ENCODE data around the gene CHGA.
A peak's percentile ranks its signal among the peaks of the same experiment; 100 is the strongest.

Gene CHGA, protein sequence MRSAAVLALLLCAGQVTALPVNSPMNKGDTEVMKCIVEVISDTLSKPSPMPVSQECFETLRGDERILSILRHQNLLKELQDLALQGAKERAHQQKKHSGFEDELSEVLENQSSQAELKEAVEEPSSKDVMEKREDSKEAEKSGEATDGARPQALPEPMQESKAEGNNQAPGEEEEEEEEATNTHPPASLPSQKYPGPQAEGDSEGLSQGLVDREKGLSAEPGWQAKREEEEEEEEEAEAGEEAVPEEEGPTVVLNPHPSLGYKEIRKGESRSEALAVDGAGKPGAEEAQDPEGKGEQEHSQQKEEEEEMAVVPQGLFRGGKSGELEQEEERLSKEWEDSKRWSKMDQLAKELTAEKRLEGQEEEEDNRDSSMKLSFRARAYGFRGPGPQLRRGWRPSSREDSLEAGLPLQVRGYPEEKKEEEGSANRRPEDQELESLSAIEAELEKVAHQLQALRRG

DNA sequence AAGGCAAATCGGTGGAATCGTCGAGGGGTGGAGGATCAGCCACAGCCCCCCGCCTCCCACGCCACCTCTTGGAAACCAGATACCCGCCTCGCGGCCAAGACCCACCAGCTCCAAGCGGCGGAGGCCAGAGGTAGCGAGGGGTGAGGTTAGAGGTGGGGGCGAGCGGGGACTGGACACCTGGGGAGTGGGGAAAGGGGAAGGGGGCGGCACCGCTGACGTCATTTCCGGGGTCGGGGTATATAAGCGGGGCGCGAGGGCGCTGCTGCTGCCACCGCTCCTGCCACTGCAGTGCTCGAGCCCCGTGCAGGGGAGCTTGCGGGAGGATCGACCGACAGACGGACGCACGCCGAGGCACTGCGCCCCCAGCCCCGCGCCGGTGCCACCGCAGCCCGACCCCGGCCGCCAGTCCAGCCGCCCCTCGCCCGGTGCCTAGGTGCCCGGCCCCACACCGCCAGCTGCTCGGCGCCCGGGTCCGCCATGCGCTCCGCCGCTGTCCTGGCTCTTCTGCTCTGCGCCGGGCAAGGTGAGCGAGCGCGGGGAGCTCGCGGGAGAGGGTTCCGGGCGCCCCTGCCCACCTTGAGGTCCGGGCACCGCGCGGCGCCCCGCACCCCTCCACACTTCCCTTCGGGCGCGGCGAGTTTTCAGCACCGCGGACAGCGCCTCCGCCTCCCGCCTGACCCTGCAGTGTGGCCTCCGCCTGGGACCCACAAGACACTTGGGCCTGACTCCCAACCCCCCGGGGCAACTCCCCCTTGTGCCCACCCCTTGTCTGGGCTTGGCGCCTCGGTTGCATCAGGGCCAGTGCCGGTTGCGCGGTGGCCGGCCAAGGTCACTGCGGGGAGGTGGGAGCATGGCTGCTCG, at the start of gene CHGA:
Gene CHGA, plus strand, starts transcription at position 268 of the 861 bp plus-strand sequence. Its CDS starts 210 bp downstream, at position 478.
- DNase-seq = peak; percentile 72

DNA sequence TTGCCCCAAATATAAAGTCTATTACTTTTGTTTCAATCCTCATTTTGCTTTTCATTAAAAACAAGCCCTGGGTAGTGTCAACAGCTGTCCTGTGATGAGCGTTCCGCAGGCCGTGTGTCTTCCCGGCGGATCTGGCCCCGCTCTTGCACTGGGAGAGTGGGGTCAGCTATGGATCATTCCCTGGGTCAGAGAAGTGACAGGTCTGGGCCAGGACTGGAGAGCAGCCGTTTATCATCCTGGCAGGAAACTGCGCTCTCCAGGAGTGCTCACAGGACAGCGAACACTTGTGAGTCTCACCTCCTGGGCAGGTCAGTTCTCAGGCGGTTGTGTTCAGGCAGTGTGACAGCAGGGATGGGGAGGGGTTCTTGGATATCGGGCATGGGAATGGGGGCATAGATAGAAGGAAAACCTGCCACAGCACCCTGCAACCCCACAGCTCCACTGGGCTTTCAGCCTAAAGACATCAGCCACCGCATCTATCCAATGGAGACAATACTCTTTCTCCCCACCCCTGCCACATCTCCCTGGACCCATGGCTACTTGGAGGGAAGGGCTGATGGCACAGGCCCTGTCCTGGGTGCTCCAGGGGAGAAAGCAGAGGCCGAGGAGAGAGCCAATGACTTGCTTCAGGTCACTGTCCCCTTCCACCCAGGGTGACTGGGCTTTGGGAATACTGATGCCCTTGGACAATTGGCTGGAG, 47.8 kb upstream of the CHGA start:
- no peak for DNase-seq

- DNase-seq = no peak
These were observed 45.1 kb upstream of the CHGA start for GRCh38 chr14:92877757-92878431.

DNA sequence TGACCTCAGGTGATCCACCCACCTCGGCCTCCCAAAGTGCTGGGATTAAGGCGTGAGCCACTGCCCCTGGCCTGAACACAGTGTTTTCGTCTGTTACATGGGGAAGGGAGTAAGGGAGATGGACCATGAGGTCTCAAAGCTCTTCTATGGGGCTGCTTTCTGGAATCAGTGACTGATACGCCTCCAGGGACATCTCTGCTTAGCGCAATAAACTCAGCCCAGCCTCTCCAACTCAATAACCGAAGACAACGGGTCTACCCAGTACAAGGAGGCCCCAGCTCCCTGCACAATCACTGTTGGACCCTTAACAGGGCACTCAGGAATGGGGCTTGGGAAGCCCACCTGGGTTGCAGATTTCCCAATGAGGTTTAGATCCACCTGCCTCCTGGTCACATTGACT, 42.6 kb upstream of the CHGA start:
- peak; percentile 25 for DNase-seq

DNA sequence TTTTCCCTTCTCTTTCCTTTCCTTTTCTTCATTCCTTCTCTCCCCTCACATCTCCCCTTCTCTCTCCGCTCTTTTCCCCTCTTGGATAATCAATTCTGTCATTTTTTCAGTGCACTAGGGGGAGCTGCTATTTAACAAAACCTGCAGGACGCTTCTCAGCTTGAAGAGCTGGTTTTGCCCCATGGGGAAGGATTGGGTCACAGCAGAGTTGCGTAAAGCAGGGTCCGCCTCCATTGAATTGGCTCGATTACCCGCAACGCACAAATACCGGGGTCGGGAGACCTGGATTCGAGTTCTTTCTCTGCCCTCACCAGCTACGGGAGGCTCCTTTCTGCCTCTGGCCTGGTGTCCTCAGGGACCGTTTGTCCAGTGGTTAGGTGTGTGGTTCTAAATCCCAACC, 42.1 kb upstream of the CHGA start:
- peak; percentile 89 for DNase-seq

- DNase-seq = no peak
These were observed 39.9 kb upstream of the CHGA start for GRCh38 chr14:92883066-92883465.

GRCh38 chr14:92884410-92884809, 38.5 kb upstream of the CHGA start:
- DNase-seq = no peak

DNA sequence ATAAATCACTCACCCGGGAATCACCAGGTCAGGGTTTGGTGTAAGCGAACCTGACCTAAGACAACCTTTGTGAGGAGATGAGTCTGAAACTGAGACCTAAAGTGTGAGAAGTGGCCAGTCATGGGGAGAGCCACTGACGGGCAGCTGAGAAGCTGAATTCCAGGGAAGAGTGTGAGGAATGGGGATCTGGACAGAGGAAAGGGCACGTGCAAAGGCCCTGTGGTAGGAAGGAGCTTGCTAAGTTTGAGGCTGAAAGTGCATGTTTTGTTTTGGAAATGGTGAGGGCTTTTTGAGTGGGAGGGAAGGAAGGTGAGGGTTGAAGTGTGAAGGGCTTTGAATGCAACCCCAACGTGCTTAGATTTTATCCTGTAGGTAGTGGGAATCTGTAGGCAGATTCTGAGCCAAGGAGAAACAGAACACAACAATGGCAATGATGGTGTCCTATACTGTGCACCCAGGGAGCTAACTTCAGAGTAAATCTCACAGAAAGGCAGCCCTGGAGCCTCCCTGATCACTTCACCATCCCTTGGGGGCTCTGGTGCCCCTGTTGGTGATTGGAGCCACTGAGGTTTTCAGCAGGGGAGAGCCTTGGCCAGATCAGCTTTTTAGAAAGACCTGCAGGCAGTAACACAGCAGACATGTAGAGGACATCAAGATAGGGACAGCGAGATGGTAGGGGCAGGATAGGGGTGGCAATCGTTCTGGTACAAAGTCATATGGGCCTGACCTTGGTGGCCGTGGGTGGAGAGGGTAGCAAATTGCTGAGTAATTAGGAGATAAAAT, 37.5 kb upstream of the CHGA start:
- DNase-seq = no peak

DNA sequence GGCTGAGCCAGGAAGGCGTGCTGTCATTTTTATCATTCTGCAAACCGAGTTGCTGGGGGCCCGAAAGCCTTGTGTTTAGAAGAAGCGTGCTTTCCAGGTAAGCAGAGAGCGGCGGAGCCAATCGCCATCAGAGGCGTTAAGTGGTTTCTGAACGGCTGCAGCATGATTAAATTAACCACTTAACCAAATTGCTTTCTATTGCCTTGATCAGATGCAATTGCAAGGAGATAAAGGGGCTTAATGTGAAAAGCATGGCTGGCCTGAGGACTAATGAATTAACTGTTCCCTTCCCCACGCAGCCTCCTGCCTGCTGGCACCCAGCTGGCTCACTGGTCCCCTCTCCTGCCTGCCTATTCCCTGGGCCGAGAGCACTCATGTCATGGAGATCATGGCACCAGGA, 36.6 kb upstream of the CHGA start:
- peak; percentile 92 for DNase-seq

GRCh38 chr14:92887157-92887556, 35.8 kb upstream of the CHGA start:
- DNase-seq = no peak

DNA sequence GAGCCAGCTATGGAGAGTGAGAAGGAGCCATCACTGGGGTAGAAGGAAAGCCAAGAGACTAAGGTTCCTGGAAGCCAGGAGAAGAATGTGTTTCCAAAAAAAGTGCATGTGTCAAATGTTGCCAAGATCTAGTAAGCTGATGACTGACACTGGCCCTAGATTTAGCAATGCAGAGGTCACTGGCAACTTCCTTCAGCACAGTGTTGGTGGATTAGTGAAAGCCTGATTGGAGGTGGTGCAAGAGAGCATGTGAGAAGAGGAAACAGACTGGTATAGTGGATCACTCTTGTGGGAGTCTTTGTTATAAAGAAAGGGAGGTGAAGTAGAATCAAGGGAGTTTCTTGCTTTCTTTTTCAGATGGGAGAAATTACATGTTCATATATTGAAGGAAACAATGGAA, 34.1 kb upstream of the CHGA start:
- DNase-seq = no peak

- DNase-seq = peak; percentile 91
These were observed 31.9 kb upstream of the CHGA start for GRCh38 chr14:92890830-92891588.

- no peak for DNase-seq
These were observed 30.4 kb upstream of the CHGA start for GRCh38 chr14:92892589-92892988.

DNA sequence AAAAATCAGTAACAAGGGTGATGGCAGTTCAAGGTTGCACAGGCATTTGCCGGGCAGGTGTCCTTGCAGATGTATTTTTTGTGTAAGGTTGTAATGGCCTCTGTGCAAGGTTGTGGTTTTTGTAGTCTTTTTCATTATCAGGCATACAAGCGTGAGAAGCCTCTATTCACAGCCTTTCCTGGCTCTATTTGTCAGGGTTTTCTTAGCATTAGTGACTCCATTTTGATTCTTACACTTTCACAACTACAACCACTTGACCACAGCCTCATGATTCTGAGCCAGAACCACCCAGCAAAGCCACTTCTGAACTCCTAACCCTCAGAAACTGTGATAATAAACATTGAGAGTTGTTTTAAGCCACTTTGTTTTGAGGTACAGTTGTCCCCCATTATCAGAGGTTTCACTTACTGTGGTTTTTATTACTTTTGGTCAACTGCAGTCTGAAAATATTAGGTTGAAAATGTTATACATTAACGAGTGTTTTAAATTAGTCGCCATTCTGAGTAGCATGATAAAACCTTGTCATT, 27.5 kb upstream of the CHGA start:
- no peak for DNase-seq

DNA sequence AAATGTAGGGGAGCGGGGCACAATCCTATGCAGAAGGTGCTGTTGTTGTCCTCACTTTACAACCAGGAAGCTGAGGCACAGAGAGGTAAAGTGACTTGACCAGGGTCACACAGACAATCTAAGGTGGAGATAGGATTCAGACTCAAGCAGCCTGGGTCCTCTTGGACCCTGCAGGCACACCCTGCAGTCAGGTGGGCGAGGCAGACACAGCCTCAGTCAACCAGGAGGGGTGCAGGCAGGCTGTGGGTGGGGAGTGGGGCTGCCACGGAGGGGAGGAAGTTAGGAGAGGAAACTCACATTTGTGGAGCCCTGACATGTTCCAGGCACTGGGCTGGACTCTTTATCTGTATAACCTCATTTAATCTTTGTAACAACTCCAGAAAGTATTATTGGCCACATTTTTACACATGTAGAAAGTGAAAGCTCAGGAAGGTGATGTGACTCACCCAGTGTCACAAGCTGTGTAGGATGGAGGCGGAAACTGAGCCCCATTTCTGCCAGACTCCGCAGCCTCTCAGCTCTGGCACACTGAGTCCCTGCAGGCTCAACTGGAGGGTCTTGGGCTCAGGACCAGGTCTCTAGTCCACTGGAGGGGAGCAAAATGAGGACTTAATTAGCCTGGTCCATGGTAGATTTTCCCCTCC, 24.9 kb upstream of the CHGA start:
- DNase-seq = no peak

DNA sequence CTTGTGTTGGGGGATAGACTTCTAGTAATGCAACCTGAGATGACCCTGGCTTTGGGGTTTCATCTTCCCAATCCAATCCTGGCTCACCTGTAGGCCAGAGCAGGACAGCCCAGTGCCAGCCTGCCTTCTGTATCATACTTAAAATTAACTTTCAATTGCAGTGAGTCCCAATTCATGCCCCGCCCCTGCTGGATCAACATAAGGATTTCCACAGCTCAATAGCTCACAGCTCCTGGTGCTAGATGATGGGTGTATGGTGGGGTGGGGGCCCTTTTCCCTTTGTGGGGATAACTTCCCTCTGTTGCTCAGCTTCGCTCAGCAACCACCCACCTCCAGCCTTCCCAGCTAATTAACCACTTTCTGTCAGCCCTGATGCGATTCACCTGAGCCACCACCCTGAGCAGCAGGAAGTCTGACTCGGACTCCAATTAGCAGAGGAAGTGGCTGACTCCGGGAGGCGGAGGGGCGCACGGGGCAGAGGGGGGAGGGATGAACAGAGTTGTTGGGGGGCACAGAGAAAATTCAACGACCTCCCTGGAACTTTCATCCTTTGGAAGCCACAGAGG, 24.3 kb upstream of the CHGA start:
- no peak for DNase-seq

- DNase-seq = no peak
These were observed 22.3 kb upstream of the CHGA start for GRCh38 chr14:92900660-92901059.

- DNase-seq = no peak
These were observed 20.8 kb upstream of the CHGA start for GRCh38 chr14:92902191-92902590.

DNA sequence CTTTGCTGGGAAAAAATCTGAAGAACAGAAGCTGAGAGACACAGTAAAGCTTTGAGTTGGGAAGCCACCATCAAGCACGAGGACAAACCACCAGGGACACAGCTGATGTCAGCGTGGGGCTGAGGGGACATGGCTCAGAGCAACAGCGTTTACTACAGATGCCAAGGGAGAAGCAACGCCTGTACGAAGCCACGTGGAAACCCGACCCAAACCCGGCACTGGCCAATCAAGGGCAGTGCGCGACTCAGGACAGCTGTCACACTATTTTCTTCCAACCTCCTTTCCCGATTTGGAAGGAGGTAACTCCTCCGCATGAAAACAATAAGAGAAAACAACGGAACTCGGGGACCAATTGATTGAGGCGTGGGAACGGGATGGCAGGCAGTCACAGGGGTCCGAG, 20.2 kb upstream of the CHGA start:
- DNase-seq = no peak

DNA sequence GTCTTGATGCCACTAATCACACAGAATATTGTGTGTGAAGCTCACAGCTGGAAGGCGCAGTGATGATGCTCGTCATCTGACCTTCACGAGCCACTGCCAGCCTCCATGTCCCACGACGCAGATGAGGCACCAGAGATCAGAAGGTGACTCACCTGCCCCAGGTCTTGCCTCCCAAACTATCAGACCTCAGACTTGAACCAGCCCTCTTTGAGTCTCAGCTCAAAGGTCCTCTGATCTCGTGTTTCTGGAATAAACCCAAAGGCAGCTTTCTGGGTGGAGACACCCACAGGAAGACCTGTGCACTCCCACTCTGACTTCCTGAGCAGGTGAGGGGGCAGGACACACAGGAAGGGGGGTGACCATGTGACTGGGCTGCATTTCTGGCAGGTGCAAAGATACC, 19.6 kb upstream of the CHGA start:
- no peak for DNase-seq

All from NCI-H1436 (cell line).